GM20000 (cell line): ENCODE measurements around the gene RAB13.
"Not testable (repeated sequence)": the region's sequence is repeated elsewhere in the genome, so short reads cannot be mapped to it uniquely, and the experiment has no call there.

Experiments used
- DNase-seq: peaks from one replicate; pipeline ENCODE4 v3.0.0; 2012; ENCODE audit warnings: low spot score
- TF ChIP-seq, protein P1 (sequence below): IDR thresholded peaks from 2 replicates; pipeline ENCODE4 v1.5.1; 2012; ENCODE audit warnings: mild to moderate bottlenecking, control low read depth; ENCODE audit errors: extremely low read depth, missing control alignments

RAB13 gene

DNA sequence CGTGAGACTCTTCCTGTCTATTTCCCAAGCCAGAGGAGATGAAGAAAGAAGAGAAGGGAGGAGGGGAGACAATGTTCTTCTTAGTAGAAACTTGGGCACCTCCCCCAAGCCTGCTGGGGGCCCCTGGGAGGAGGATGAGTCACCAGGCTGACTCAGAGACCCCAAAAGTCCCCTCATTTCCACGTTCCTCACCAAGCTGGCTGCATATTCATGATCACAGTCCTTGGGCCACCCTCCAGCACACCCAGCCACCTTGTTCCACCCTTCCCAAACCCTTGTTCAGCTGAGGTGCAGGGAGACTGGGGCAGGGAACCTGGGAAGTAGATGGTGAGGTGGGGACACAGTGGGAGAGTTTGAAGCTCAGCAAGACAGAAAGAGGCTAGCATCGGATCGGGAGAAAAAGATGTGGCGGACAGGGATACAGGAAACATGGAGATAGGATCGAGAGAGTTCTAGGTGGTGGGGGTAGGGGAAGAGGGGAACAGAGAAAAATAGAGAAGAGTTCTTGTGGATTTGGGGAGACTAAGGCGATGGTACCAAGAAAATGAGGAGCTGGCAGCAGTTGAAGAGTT is 712 bp downstream of the RAB13 start:
- TF ChIP-seq, protein P1, sequence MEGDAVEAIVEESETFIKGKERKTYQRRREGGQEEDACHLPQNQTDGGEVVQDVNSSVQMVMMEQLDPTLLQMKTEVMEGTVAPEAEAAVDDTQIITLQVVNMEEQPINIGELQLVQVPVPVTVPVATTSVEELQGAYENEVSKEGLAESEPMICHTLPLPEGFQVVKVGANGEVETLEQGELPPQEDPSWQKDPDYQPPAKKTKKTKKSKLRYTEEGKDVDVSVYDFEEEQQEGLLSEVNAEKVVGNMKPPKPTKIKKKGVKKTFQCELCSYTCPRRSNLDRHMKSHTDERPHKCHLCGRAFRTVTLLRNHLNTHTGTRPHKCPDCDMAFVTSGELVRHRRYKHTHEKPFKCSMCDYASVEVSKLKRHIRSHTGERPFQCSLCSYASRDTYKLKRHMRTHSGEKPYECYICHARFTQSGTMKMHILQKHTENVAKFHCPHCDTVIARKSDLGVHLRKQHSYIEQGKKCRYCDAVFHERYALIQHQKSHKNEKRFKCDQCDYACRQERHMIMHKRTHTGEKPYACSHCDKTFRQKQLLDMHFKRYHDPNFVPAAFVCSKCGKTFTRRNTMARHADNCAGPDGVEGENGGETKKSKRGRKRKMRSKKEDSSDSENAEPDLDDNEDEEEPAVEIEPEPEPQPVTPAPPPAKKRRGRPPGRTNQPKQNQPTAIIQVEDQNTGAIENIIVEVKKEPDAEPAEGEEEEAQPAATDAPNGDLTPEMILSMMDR, result no peak
- DNase-seq, result no peak

DNA sequence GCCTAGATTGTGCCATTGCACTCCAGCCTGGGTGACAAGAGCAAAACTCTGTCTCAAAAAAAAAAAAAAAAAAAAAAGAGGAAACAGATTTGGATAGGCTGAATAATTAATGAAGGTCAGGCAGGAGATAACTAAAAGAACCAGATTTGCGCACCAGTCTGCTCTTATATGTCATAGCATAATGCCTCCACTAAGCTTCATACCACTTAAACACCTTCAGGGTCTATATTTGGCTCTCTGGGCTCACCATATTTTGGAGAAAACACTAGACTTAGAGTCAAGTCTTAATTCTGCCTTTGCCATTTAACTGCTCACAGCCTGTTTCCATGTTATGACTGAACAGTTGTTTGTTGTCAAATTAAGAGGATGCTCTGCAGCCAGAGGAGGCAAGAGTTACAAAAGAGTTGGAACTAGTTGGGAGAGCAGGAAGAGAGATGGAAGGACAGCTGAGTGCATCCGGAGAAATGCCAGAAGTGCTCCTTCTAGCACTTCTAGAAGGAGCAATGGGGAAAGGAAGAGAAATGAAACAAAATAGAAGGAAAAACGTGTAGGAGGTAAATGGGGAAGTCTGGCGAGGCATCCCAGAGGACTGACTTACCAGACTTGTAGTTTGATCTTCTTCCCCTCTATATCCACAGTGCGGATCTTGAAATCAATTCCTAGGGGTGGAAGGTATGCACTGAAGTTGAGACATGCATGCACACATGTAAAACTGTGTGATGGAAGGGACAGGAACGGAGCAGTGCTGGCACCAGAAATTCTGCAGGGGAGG is 1.8 kb downstream of the RAB13 start:
- no peak for DNase-seq
- TF ChIP-seq, protein P1, result no peak

DNA sequence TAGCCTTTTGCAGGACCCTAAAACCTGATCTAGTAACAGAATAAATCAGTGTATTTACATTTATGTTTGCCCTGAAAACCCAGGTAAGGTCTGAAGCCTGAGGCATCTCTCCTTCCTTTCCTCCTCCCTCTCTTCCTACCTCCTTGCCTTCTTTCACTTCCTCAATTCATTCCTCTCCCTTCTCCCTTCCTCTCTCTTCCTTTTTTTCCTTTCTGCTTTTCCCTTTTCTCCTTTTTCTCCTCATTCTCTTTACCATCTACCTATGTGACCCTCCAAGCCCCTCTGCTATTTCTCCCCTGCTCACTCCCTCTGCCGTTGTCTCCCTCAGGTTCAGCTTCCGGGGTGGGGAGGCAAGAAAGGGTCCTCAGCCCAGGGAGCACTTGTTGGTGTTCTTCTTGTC is 4.4 kb downstream of the RAB13 start:
- not testable (repeated sequence) for DNase-seq

DNA sequence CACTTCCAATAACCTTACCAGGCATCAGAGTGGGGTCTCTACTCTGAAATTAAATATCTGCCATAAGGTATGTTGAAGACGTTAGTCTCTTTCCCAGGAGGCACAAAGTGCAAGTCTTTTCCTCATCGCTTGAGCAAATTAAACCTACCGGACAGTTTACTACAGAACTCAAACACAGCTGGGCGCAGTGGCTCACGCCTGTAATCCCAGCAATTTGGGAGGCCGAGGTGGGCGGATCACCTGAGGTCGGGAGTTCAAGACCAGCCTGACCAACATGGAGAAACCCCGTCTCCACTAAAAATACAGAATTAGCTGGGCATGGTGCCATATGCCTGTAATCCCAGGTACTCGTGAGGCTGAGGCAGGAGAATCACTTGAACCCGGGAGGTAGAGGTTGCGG is 7.0 kb downstream of the RAB13 start:
- not testable (repeated sequence) for DNase-seq

DNA sequence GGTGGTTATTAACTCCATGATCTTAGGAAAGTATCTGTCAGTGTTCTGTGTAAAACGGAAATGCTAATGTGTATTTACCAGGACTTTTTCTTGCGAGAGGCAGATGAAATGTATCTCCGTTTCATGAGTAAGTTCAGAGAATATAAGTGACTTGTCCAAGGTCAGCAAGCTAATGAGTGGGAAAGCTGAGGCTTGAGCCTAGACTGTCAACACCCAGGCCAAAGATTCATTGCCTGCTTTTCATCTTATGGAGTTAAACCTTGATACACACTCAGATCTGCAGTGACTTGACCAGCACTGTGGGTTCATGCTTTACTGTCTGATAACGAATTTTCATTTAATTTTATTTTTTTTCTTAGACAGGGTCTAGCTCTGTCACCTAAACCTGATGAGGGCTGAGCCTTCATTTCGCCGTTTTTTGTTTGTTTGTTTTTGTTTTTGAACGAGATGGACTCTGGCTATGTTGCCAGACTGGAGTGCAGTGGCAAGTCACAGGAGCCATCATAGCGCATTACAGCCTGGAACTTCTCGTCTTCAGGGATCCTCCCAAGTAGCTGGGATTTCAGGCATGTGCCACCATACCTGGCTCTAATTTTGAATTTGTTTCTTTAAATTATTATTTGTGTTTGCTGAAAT is 7.7 kb downstream of the RAB13 start:
- no peak for DNase-seq
- TF ChIP-seq, protein P1, result no peak

DNA sequence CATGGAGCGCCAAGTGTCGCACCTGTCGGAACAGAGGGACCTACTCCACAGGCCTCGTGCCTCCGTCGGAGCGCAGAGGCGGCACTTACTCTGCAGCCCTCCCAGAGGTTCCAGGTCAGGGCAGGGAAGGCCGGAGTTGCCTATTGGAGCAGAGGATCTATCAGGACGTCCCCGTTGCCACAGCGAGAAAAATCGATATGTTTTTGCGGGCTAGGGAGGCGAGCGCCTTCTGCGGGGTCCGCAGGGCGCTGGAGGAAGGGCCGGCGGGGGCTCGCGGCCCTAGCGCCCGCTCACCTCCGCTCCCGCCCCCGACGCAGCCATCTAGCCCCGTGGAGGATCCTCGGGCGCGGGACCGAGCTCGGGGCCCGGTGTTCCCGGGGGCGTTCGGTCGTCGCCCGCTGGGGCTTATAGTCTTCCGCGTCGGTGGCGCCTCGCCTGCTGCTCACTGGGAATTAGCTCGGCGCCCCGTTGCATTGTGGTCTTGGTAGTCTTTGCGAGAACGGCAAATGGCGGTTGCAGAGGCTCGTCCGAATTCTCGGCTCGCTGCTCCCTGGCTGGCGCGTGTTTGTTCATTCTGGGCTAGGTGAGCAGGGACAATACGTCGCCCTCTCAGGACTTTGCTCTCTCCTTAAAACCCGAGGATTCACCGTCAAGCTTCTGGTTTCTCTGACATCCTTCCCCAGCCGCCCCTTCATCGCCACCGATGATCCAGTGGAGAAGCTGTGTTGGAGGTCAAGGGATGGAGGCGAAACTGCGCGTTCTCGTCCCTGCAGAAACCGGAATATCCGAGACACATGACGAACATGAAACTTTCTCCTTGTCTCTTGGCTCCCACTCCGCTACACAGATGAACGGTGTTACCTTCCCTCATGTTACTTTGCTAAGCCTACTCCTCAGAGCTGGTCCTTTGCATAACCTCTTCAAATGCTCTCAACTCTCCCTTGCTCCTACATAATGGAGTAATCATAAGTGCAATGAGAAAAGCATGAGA is 8.6 kb downstream of the RAB13 start, which contains the start of gene JTB:
Gene JTB, minus strand, starts transcription at position 425 of the 991 bp plus-strand sequence. Its CDS starts 422 bp downstream, at position 3.
- DNase-seq, result peak; percentile 91
- TF ChIP-seq, protein P1, result no peak

DNA sequence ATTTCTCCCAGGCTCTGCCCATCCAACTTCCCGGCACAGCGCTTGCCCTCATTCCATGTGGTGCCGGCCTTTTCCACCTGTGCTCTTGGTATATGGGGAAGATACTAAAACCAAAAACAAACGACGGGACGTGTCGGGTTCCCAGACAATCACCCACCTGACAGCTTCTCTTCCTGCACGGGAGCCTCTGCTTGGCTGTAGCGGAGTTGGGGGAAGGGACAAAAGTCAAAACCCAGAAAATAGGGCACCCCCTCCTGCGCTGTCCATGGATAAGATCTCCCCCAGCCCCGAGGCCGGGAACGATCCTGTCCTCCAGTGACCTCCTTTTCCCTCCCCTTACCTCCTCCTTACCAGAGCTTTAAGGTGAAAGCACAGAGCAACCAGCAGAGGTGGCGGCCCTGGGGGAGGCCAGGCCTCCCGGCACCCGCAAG is 9.3 kb downstream of the RAB13 start:
- no peak for DNase-seq
- TF ChIP-seq, protein P1, result no peak

DNA sequence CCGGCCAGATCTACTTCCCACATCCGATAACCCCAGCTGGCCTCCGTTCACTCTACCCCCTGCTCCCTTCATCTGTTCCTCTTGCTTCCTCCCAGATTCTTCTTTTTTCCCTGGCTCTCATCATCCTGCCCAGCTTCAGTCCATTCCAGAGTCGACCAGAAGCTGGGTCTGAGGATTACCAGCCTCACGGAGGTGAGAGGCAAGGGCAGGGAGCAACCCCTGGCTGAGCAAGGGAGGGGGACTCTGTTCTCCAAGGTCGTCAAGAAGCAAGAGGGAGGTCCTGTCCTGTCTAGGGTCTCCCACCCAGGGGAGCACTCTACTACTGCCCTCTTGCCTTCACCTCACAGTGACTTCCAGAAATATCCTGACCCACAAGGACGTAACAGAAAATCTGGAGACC is 12.6 kb downstream of the RAB13 start:
- no peak for DNase-seq
- TF ChIP-seq, protein P1, result no peak
